K562 (cell line): Measurements from ENCODE around the gene ELF2. TPM values are rescaled to one million over a fixed set of nuclear protein-coding genes. Genes with fewer than 3 reads are reported as not detected.

Source experiments
- BCLAF1 ChIP-seq, 2 experiments: fragments of 450-650 bp in 1 of 2; IDR thresholded peaks; 2 replicates each; pipeline ENCODE4 v1.6.1; 2011 to 2017; ENCODE audit warnings: low read depth in 2 of 2, antibody characterized with exemption in 1 of 2, borderline replicate concordance in 1 of 2, low read length in 1 of 2, mild to moderate bottlenecking in 1 of 2, mixed read lengths in 1 of 2; ENCODE audit not compliant: control insufficient read depth in 1 of 2
- CBX3 ChIP-seq, 2 experiments: IDR thresholded peaks; 1 replicate in 1 of 2; 2 replicates in 1 of 2; pipeline ENCODE4 v1.6.1; 2012; ENCODE audit warnings: inconsistent platforms in 2 of 2, low read length in 2 of 2, borderline replicate concordance in 1 of 2, control low read depth in 1 of 2
- CREM ChIP-seq: IDR thresholded peaks from 2 replicates; pipeline ENCODE4 v1.6.1; 2014; ENCODE audit warnings: antibody characterized with exemption, low read depth
- DNMT1 ChIP-seq: fragments of 450-650 bp; IDR thresholded peaks from 2 replicates; pipeline ENCODE4 v1.6.1; 2016; ENCODE audit warnings: antibody characterized with exemption, mild to moderate bottlenecking
- HIVEP1 ChIP-seq: fragments of 250-450 bp; sonication (Bioruptor Pico); IDR thresholded peaks from 2 replicates; pipeline ENCODE4 v1.4.0; 2020; ENCODE audit warnings: mild to moderate bottlenecking
- HMG20B ChIP-seq: fragments of 250-450 bp; sonication (Bioruptor Pico); IDR thresholded peaks from 2 replicates; pipeline ENCODE4 v1.5.0; 2021; ENCODE audit warnings: mild to moderate bottlenecking
- HOXB6 ChIP-seq: fragments of 250-450 bp; sonication (Bioruptor Pico); IDR thresholded peaks from 2 replicates; pipeline ENCODE4 v1.5.1; 2022; ENCODE audit warnings: mild to moderate bottlenecking, borderline replicate concordance
- JUN ChIP-seq, 2 experiments: sonication (generic) in 1 of 2; formaldehyde crosslinking in 1 of 2; IDR thresholded peaks; 2 replicates each; pipeline versions ENCODE4 v1.6.1 to v1.8.0; 2012 to 2022; ENCODE audit warnings: borderline replicate concordance in 2 of 2, mild to moderate bottlenecking in 2 of 2, improper control_type of control experiment in 1 of 2, low read depth in 1 of 2, low read length in 1 of 2, missing genetic modification reagents in 1 of 2
- LCOR ChIP-seq: sonication (generic); formaldehyde crosslinking; IDR thresholded peaks from 2 replicates; pipeline ENCODE4 v1.8.0; 2022; ENCODE audit warnings: mild to moderate bottlenecking, missing genetic modification reagents
- MBD2 ChIP-seq: sonication (generic); IDR thresholded peaks from 2 replicates; pipeline ENCODE4 v1.6.1; 2016; ENCODE audit warnings: low read depth, borderline replicate concordance
- PML ChIP-seq: IDR thresholded peaks from 2 replicates; pipeline ENCODE4 v1.6.1; 2012; ENCODE audit warnings: low read length, inconsistent platforms
- TAF9B ChIP-seq: fragments of 450-650 bp; IDR thresholded peaks from 2 replicates; pipeline ENCODE4 v1.6.1; 2018; ENCODE audit warnings: mild to moderate bottlenecking; ENCODE audit not compliant: partially characterized antibody
- THRAP3 ChIP-seq: fragments of 450-650 bp; IDR thresholded peaks from 2 replicates; pipeline ENCODE4 v1.6.1; 2016; ENCODE audit warnings: mild to moderate bottlenecking, inconsistent platforms, borderline replicate concordance
- TRIM28 ChIP-seq: fragments of 450-650 bp; IDR thresholded peaks from 2 replicates; pipeline ENCODE4 v1.6.1; 2017
- polyA plus RNA-seq, 8 experiments: library from polyadenylated mRNA; depleted of rRNA in 4 of 8; stranded (reverse) in 5 of 8; unstranded in 3 of 8; fragments of >200 nt; fragmentation: Nextera tagmentation in 2 of 8; fragmentation: Illumina TruSeq in 1 of 8; extraction: Ambion mirVana in 2 of 8; extraction: Trizol in 1 of 8; gene quantifications; 2 replicates each; pipeline versions ENCODE4 v1.2.1 to v1.2.3, GENCODE V29; 2011 to 2014; ENCODE audit warnings: inconsistent platforms in 1 of 8, missing spikeins in 1 of 8
- total RNA-seq, 7 experiments: library from RNA; depleted of rRNA in 6 of 7; stranded (reverse); fragments of >200 nt in 6 of 7; fragmentation: Illumina TruSeq in 2 of 7; extraction: Trizol in 2 of 7; gene quantifications; 2 replicates each; pipeline versions ENCODE4 v1.2.1 to v1.2.3, GENCODE V29; 2011 to 2021; ENCODE audit warnings: low replicate concordance in 1 of 7
- TF ChIP-seq, protein P1 (sequence below): fragments of 250-450 bp; sonication (Bioruptor Pico); IDR thresholded peaks from 2 replicates; pipeline ENCODE4 v1.9.0; 2021; ENCODE audit warnings: mild to moderate bottlenecking, inconsistent platforms
- TF ChIP-seq, protein P2 (sequence below): fragments of 250-450 bp; sonication (Bioruptor Pico); IDR thresholded peaks from 2 replicates; pipeline ENCODE4 v1.5.0; 2021

ELF2 gene
- total and polyA plus RNA-seq, 9 of the 15 experiments (the other 6 are each of a cell fraction or from before 2014, with no cell fraction given) = 9.4 to 58.7 (median 41.6) TPM

- TF ChIP-seq, protein P1, sequence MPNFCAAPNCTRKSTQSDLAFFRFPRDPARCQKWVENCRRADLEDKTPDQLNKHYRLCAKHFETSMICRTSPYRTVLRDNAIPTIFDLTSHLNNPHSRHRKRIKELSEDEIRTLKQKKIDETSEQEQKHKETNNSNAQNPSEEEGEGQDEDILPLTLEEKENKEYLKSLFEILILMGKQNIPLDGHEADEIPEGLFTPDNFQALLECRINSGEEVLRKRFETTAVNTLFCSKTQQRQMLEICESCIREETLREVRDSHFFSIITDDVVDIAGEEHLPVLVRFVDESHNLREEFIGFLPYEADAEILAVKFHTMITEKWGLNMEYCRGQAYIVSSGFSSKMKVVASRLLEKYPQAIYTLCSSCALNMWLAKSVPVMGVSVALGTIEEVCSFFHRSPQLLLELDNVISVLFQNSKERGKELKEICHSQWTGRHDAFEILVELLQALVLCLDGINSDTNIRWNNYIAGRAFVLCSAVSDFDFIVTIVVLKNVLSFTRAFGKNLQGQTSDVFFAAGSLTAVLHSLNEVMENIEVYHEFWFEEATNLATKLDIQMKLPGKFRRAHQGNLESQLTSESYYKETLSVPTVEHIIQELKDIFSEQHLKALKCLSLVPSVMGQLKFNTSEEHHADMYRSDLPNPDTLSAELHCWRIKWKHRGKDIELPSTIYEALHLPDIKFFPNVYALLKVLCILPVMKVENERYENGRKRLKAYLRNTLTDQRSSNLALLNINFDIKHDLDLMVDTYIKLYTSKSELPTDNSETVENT (CRISPR knock-in tag) = peak; percentile 63
- TF ChIP-seq HOXB6 (no peak), MBD2 (peak; percentile 93), CREM (peak; percentile 82), CBX3 (IDR thresholded peaks at IDR 0.05; ENCODE audit: borderline replicate concordance in 1 of 2, low read length in 2 of 2) (0 out of 3 replicates have a peak, but pooled peaks of 1 of the 2 experiments have one; percentile 10), TRIM28 (no peak), TAF9B (peak; percentile 94), DNMT1 (no peak), BCLAF1 (IDR thresholded peaks at IDR 0.05; ENCODE audit: borderline replicate concordance in 1 of 2, control insufficient read depth in 1 of 2, low read depth in 2 of 2, low read length in 1 of 2) (peak; percentile 43 to 98; a peak in 2 of 4 replicates), THRAP3 (no peak), PML (peak; percentile 65), JUN (IDR thresholded peaks at IDR 0.05; ENCODE audit: borderline replicate concordance, low read depth, low read length) (peak; percentile 62; the same call in 1 of the 2 replicates), JUN (CRISPR knock-in tag; IDR thresholded peaks at IDR 0.05; ENCODE audit: borderline replicate concordance) (no peak), LCOR (CRISPR knock-in tag) (0 out of 2 replicates have a peak, but pooled peaks have one; percentile 82), HIVEP1 (CRISPR knock-in tag) (peak; percentile 89), HMG20B (CRISPR knock-in tag) (no peak)
- TF ChIP-seq, protein P2, sequence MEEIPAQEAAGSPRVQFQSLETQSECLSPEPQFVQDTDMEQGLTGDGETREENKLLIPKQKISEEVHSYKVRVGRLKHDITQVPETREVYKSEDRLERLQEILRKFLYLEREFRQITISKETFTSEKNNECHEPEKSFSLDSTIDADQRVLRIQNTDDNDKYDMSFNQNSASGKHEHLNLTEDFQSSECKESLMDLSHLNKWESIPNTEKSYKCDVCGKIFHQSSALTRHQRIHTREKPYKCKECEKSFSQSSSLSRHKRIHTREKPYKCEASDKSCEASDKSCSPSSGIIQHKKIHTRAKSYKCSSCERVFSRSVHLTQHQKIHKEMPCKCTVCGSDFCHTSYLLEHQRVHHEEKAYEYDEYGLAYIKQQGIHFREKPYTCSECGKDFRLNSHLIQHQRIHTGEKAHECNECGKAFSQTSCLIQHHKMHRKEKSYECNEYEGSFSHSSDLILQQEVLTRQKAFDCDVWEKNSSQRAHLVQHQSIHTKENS (CRISPR knock-in tag) = no peak
These were observed 161.6 kb downstream of the ELF2 start, which contains the start of gene NOCT (continued) for GRCh38 chr4:139015269-139015947.
